ENCODE data around the gene PTPRK.

PTPRK gene

GRCh38 chr6:128233531-128233930 lies 286.9 kb downstream of the PTPRK start:
- Histone ChIP-seq H3K36me3 (replicated peaks) (no peaks in the 10 kb centered on the region), H3K27ac (no peak overlapping the region), H3K27me3 (replicated peaks) (no peaks in the 10 kb centered on the region), H3K4me3 (ENCODE audit: low read depth, low read length) (no peak overlapping the region)
- in situ Hi-C loops (cut with HindIII; ENCODE audit: low pct_ligation_motif_present, low sequenced_read_pairs) = no loop called here
- TF ChIP-seq CTCF (IDR thresholded peaks at IDR 0.05; ENCODE audit: low read depth, low read length, missing control alignments) = no peak
- DNase-seq = no peak

- in situ Hi-C loops (cut with HindIII; ENCODE audit: low pct_ligation_motif_present, low sequenced_read_pairs) = no loop called here
Observed at GRCh38 chr6:128230267-128230989, 290.0 kb downstream of the PTPRK start.

GRCh38 chr6:128225612-128226011 lies 294.8 kb downstream of the PTPRK start:
- in situ Hi-C loops (cut with HindIII; ENCODE audit: low pct_ligation_motif_present, low sequenced_read_pairs) = no loop called here
- DNase-seq = no peak
- Histone ChIP-seq H3K4me3 (ENCODE audit: low read depth, low read length) (no peak overlapping the region), H3K27ac (no peak overlapping the region), H3K36me3 (replicated peaks) (no peaks in the 10 kb centered on the region), H3K27me3 (replicated peaks) (no peaks in the 10 kb centered on the region)
- TF ChIP-seq CTCF (IDR thresholded peaks at IDR 0.05; ENCODE audit: low read depth, low read length, missing control alignments) = no peak

More at GRCh38 chr6:128230267-128230989, 290.0 kb downstream of the PTPRK start:
- Histone ChIP-seq H3K27ac (no peak overlapping the region), H3K4me3 (ENCODE audit: low read depth, low read length) (no peak overlapping the region), H3K36me3 (replicated peaks) (no peaks in the 10 kb centered on the region), H3K27me3 (replicated peaks) (no peaks in the 10 kb centered on the region)
- no peak for TF ChIP-seq CTCF (IDR thresholded peaks at IDR 0.05; ENCODE audit: low read depth, low read length, missing control alignments)
- DNase-seq = no peak

GRCh38 chr6:128216917-128217316 lies 303.5 kb downstream of the PTPRK start:
- TF ChIP-seq CTCF (IDR thresholded peaks at IDR 0.05; ENCODE audit: low read depth, low read length, missing control alignments) = no peak
- no peak for DNase-seq
- Histone ChIP-seq H3K36me3 (replicated peaks) (no peaks in the 10 kb centered on the region), H3K4me3 (ENCODE audit: low read depth, low read length) (no peak overlapping the region), H3K27me3 (replicated peaks) (no peaks in the 10 kb centered on the region), H3K27ac (no peak overlapping the region)
- in situ Hi-C loops (cut with HindIII; ENCODE audit: low pct_ligation_motif_present, low sequenced_read_pairs) = no loop called here

GRCh38 chr6:128209771-128210170 lies 310.6 kb downstream of the PTPRK start:
- H3K4me3 ChIP-seq (ENCODE audit: low read depth, low read length) = peak overlapping the region; percentile 15

More at GRCh38 chr6:128209771-128210170, 310.6 kb downstream of the PTPRK start:
- in situ Hi-C loops (cut with HindIII; ENCODE audit: low pct_ligation_motif_present, low sequenced_read_pairs) = no loop called here
- TF ChIP-seq CTCF (IDR thresholded peaks at IDR 0.05; ENCODE audit: low read depth, low read length, missing control alignments) = no peak
- no peaks in the 10 kb centered on the region for H3K36me3 ChIP-seq (replicated peaks)
- DNase-seq = peak; percentile 90
- peak overlapping the region; percentile 53 for H3K27ac ChIP-seq
- H3K27me3 ChIP-seq (replicated peaks) = no peaks in the 10 kb centered on the region
